Adrenal gland (tissue), 12 donors: Measurements from ENCODE around the gene IL6R. TPM values are rescaled to one million over a fixed set of nuclear protein-coding genes. Genes with fewer than 3 reads are reported as not detected.

ENCODE experiments used
- DNase-seq, 7 donors: peaks; one replicate each; pipeline ENCODE4 v3.0.0-alpha.2; 2019 to 2020
- H3K27ac ChIP-seq, 5 donors: fragments of 200-600 bp; sonication (generic) in 4 of 5; 1 replicate in 3 of 5; 2 replicates in 2 of 5; pipeline versions ENCODE4 v1.5.1 to v1.8.0; 2016 to 2020; ENCODE audit warnings: mild to moderate bottlenecking in 1 of 5
- H3K27me3 ChIP-seq: fragments of 200-600 bp; 2 replicates; pipeline ENCODE4 v1.8.0; 2021
- H3K36me3 ChIP-seq, 2 donors: fragments of 200-600 bp; replicated peaks in 1 of 2; 1 replicate in 1 of 2; 2 replicates in 1 of 2; pipeline versions ENCODE4 v1.5.1 to v1.8.0; 2018 to 2022
- H3K4me1 ChIP-seq, 2 donors: fragments of 200-600 bp; replicated peaks in 1 of 2; 1 replicate in 1 of 2; 2 replicates in 1 of 2; pipeline versions ENCODE4 v1.5.1 to v1.8.0; 2018 to 2021
- H3K4me3 ChIP-seq, 4 donors: fragments of 200-600 bp; sonication (generic) in 3 of 4; one replicate each; pipeline ENCODE4 v1.5.1; 2016 to 2018
- H3K9me3 ChIP-seq, 3 donors: fragments of 200-600 bp; sonication (generic) in 1 of 3; replicated peaks in 1 of 3; 1 replicate in 2 of 3; 2 replicates in 1 of 3; pipeline versions ENCODE4 v1.5.1 to v1.8.0; 2016 to 2021
- POLR2A ChIP-seq, 2 donors: fragments of 450-650 bp; IDR thresholded peaks; one replicate each; pipeline ENCODE4 v1.6.1; 2017; ENCODE audit warnings: antibody characterized with exemption in 2 of 2, mild to moderate bottlenecking in 2 of 2, moderate library complexity in 1 of 2
- WGBS, 4 donors: extraction: QIAGEN DNeasy Blood & Tissue Kit in 2 of 4; methylation state at CpG; one replicate each; pipeline versions ENCODE4 v1.1.5 to v1.1.7; 2013 to 2017; 5-methylcytosine and 5-hydroxymethylcytosine counted together
- intact Hi-C, 2 donors: fragments of 100-400 bp; cut with DNase I; formaldehyde crosslinking; loops; one replicate each; pipeline versions ENCODE4 v1.14.1 to v1.15.0; 2022 to 2023
- polyA plus RNA-seq, 3 donors: library from polyadenylated mRNA; stranded (reverse); fragments of 200-250 nt in 2 of 3; fragments of 350-450 nt in 1 of 3; fragmentation: Illumina TruSeq in 1 of 3; extraction: RNeasy Lipid Tissue Mini Kit (QIAGEN cat#74804) in 1 of 3; gene quantifications; one replicate each; pipeline ENCODE4 v1.2.3, GENCODE V29; 2013 to 2014
- total RNA-seq, 9 donors: library from RNA; depleted of rRNA in 4 of 9; stranded (reverse); fragments of >200 nt in 4 of 9; fragments of 120-200 nt in 1 of 9; fragmentation: NEBNext Ultra II Directional in 1 of 9; extraction: Animal tissue kit (Norgen Biotek cat#: 25700) in 1 of 9; gene quantifications; one replicate each; pipeline versions ENCODE4 v1.1.0 to v1.2.4, GENCODE V29; 2013 to 2023
- TF ChIP-seq, protein P1 (sequence below), 6 experiments: fragments of 450-650 bp in 4 of 6; fragments of 200-600 bp in 2 of 6; sonication (generic) in 1 of 6; IDR thresholded peaks; 1 replicate in 5 of 6; 2 replicates in 1 of 6; pipeline versions ENCODE4 v1.5.1 to v1.8.0; 2016 to 2021; ENCODE audit warnings: antibody characterized with exemption in 6 of 6, mild to moderate bottlenecking in 2 of 6, moderate library complexity in 1 of 6
- donor health status: healthy with polysubstance abuse.
- donor health status: Bipolar disorder and iron deficiency.
- donor health status: DM: yes; HTN: yes; CAD: no.
- donor health status: DM: no; HTN: no; CAD: no.
- donor health status: DM: no; HTN: no; CAD: no.
- donor health status: DM: yes; HTN: yes; CAD: no.

The IL6R gene
- total and polyA plus RNA-seq, 12 donors = 4.4 to 43.0 (median 13.6) TPM

DNA sequence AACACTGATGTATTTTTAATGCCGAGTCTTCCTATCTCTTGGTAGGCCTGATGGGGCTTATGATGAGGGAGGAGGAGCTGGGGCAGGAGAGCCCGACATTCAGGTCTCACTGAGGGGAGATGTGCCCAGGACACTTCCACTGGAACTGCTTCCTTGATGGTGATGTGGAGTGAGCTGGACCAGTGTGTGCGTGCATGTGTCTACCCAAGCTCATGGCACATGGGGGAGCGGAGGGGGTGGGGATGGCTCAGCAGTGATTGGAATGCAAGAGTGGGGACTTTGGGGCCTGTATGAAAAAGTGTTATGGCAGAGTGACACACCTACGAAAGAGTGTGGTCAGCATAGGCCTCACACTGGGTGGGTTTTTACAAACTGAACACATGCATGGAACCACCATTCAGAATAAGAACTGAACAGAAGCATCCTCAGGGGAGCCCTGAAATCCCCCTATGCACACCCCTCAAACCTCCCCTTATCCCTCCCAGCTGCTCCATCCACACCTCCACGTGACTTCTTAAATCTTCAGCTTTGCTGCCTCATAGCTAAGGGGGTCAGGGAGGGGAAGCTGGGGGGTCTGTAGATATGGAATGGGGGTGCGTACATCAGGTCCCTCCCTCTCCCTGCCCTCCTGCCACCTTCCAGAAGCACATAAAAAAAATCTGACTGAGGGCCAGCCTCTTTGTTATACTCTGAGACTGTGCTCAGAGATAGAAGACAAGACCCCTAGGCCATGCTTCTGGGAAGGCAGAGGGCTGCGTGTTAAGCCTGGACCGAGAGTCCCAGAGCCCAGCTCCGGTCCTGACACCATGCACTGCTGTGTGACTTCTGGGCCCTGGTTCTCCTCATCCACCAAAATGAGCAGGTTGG is 11.6 kb downstream of the IL6R start:
- intact Hi-C loops = no loop called here
- Histone ChIP-seq H3K27me3 (no peaks in the 10 kb centered on the region), H3K4me3 (no peak overlapping the region), H3K9me3 (no peaks in the 10 kb centered on the region), H3K4me1 (peaks cover 45 to 61% of the 10 kb centered on the region in 2 donors), H3K27ac (peak overlapping the region in 3 of 5 donors; percentile 18 to 99 (median 21)), H3K36me3 (no peaks in the 10 kb centered on the region)
- DNase-seq = peak in 2 of 7 donors; percentile 15 to 53
- TF ChIP-seq, protein P1, sequence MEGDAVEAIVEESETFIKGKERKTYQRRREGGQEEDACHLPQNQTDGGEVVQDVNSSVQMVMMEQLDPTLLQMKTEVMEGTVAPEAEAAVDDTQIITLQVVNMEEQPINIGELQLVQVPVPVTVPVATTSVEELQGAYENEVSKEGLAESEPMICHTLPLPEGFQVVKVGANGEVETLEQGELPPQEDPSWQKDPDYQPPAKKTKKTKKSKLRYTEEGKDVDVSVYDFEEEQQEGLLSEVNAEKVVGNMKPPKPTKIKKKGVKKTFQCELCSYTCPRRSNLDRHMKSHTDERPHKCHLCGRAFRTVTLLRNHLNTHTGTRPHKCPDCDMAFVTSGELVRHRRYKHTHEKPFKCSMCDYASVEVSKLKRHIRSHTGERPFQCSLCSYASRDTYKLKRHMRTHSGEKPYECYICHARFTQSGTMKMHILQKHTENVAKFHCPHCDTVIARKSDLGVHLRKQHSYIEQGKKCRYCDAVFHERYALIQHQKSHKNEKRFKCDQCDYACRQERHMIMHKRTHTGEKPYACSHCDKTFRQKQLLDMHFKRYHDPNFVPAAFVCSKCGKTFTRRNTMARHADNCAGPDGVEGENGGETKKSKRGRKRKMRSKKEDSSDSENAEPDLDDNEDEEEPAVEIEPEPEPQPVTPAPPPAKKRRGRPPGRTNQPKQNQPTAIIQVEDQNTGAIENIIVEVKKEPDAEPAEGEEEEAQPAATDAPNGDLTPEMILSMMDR (IDR thresholded peaks at IDR 0.05) = no peak
- TF ChIP-seq POLR2A (IDR thresholded peaks at IDR 0.05) = no peak
- WGBS, 4 donors = 94 to 96% (median 95%) methylated on average over 9 to 10 of the region's 10 CpGs

DNA sequence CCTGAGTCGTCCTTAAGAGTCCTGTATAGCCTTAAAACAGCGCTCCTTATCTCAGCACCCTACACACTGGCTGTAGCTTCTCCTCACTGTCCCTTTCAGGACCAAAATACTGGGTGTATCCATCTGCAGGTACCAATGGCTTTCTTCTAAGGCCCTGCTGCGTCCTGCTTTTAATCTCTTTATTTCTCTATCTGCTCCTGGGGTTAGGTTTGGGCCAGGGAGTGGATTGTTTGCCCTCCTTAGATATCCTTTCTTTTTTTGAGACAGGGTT is 12.1 kb downstream of the IL6R start:
- 95 to 99% (median 96%) methylated on average over 3 of the region's 3 CpGs for WGBS, 4 donors
- H3K36me3 ChIP-seq = no peaks in the 10 kb centered on the region
- no peaks in the 10 kb centered on the region for H3K9me3 ChIP-seq
- intact Hi-C loops = no loop called here
- H3K27me3 ChIP-seq = no peaks in the 10 kb centered on the region
- peak overlapping the region in 2 of 5 donors; percentile 21 to 99 for H3K27ac ChIP-seq
- peak in 2 of 7 donors; percentile 11 to 35 for DNase-seq
- H3K4me3 ChIP-seq = no peak overlapping the region
- peaks cover 50 to 66% of the 10 kb centered on the region in 2 donors for H3K4me1 ChIP-seq
- TF ChIP-seq, protein P1 (IDR thresholded peaks at IDR 0.05) = no peak
- no peak for TF ChIP-seq POLR2A (IDR thresholded peaks at IDR 0.05)

DNA sequence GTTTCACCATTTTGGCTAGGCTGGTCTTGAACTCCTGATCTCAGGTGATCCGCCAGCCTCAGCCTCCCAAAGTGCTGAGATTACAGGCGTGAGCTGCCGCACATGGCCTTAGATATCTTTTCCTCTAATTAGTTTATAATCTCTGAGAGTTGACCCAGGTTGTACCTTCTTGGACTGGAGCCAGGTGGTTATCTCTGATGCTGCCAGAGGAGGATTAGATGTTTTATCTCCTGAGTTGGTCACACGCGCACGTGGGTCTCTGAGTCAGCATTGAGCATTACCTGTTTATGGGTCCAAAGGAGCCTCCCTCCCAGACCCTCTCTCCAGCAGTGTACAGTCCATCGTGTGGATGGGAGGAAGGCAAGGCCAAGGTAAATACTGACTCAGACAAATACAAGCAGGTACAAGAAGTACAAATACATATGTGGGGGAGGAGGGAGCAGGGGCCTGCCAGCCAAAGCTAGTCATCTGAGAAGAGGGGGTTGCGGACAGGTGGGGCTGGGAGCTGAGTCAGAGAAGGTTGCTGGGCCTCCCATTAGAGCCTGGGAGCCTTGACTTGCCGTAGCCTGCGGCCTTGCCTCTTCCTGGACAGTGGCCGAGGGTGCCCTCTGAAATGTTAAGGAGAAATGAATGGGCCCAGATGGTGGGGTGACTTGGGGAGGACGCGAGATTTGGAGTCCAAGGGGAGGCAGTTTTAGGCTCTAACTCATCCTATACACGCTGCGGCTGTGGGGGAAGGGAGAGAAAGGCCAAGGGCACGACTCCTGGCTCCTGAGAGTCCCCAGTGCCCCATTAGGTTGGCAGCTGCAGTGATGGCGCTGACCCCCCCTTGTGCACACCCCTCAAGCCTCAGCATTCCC is 13.1 kb downstream of the IL6R start:
- H3K4me3 ChIP-seq = no peak overlapping the region
- 43 to 48% (median 47%) methylated on average over 17 of the region's 17 CpGs for WGBS, 4 donors

More for the DNA sequence above, 13.1 kb downstream of the IL6R start:
- H3K9me3 ChIP-seq = no peaks in the 10 kb centered on the region
- intact Hi-C loops = no loop called here
- H3K4me1 ChIP-seq = peaks cover 58 to 76% of the 10 kb centered on the region in 2 donors
- no peaks in the 10 kb centered on the region for H3K36me3 ChIP-seq
- peak; percentile 69 to 89 (median 83) for DNase-seq
- TF ChIP-seq, protein P1 (IDR thresholded peaks at IDR 0.05) = no peak
- TF ChIP-seq POLR2A (IDR thresholded peaks at IDR 0.05) = no peak
- peak overlapping the region; percentile 91 to 99 (median 99) for H3K27ac ChIP-seq
- no peaks in the 10 kb centered on the region for H3K27me3 ChIP-seq
